ENCODE measurements around the gene PLCL2. TPM values are rescaled to one million over a fixed set of nuclear protein-coding genes. Genes with fewer than 3 reads are reported as not detected.

PLCL2 gene
- total and polyA plus RNA-seq, 4 donors = 1.5 to 16.5 (median 9.4) TPM

DNA sequence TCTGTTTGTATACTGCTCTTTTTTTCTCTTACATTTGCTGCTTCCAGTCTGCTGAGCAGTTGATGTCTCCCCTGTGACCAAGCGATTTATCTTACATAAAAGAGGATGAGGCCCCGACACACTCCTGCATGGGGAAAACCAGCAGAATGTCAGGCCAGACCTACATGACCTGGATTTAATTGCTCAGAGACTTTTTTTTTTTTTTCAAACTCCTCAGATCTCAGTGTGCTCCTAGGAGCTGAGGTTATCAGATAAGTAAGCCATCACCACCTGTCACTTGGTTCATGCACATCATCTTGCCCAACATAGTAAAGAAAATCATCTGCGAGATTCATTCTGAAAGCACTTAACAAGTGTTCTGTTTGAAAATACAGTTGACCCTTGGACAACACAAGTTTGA, 163.1 kb downstream of the PLCL2 start:
- H3K27me3 ChIP-seq (ENCODE audit: control insufficient read depth in 4 of 4, insufficient read depth in 4 of 4, low read length in 3 of 4) = no peaks in the 10 kb centered on the region
- peaks cover 0 to 15% (median 6%) of the 10 kb centered on the region in 4 donors for H3K36me3 ChIP-seq (ENCODE audit: control insufficient read depth in 4 of 4, insufficient read depth in 3 of 4, low read depth in 1 of 4, low read length in 3 of 4)
- no peak for DNase-seq (ENCODE audit: low spot score)
- no peak overlapping the region for H3K9ac ChIP-seq (ENCODE audit: low read depth in 1 of 2, low read length in 2 of 2)
- H3K4me3 ChIP-seq (ENCODE audit: low read depth in 1 of 3, low read length in 3 of 3) = no peak overlapping the region
- H3K27ac ChIP-seq (ENCODE audit: low read depth in 1 of 2, low read length in 2 of 2) = no peak overlapping the region
- no peaks in the 10 kb centered on the region for H3K9me3 ChIP-seq (ENCODE audit: control insufficient read depth in 4 of 4, low read length in 3 of 4)
- H3K4me1 ChIP-seq (ENCODE audit: control insufficient read depth in 4 of 4, insufficient read depth in 4 of 4, low read length in 3 of 4) = no peaks in the 10 kb centered on the region
- 96% methylated on average over 3 of the region's 3 CpGs for WGBS
- TF ChIP-seq YY1 (IDR thresholded peaks at IDR 0.05) = no peak
- no peak for TF ChIP-seq HNF4A (conservative IDR thresholded peaks at IDR 0.05)
- TF ChIP-seq, protein P1, sequence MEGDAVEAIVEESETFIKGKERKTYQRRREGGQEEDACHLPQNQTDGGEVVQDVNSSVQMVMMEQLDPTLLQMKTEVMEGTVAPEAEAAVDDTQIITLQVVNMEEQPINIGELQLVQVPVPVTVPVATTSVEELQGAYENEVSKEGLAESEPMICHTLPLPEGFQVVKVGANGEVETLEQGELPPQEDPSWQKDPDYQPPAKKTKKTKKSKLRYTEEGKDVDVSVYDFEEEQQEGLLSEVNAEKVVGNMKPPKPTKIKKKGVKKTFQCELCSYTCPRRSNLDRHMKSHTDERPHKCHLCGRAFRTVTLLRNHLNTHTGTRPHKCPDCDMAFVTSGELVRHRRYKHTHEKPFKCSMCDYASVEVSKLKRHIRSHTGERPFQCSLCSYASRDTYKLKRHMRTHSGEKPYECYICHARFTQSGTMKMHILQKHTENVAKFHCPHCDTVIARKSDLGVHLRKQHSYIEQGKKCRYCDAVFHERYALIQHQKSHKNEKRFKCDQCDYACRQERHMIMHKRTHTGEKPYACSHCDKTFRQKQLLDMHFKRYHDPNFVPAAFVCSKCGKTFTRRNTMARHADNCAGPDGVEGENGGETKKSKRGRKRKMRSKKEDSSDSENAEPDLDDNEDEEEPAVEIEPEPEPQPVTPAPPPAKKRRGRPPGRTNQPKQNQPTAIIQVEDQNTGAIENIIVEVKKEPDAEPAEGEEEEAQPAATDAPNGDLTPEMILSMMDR (IDR thresholded peaks at IDR 0.05; ENCODE audit: low read depth, low read length, missing input control) = no peak
- no peak for TF ChIP-seq EGR1 (IDR thresholded peaks at IDR 0.05; ENCODE audit: low read depth in 2 of 2)
- no peak for TF ChIP-seq GABPA (IDR thresholded peaks at IDR 0.05 in 1 of 2, conservative IDR thresholded peaks at IDR 0.05 in 1 of 2)
- no peak for TF ChIP-seq JUND (IDR thresholded peaks at IDR 0.05)
- TF ChIP-seq FOXA2 (IDR thresholded peaks at IDR 0.05) = no peak
- TF ChIP-seq NR2F2 (IDR thresholded peaks at IDR 0.05) = no peak
- no peak for TF ChIP-seq FOXA1 (IDR thresholded peaks at IDR 0.05)
- TF ChIP-seq RXRA (IDR thresholded peaks at IDR 0.05) = no peak
- TF ChIP-seq TAF1 (conservative IDR thresholded peaks at IDR 0.05) = no peak
- TF ChIP-seq, protein P2, sequence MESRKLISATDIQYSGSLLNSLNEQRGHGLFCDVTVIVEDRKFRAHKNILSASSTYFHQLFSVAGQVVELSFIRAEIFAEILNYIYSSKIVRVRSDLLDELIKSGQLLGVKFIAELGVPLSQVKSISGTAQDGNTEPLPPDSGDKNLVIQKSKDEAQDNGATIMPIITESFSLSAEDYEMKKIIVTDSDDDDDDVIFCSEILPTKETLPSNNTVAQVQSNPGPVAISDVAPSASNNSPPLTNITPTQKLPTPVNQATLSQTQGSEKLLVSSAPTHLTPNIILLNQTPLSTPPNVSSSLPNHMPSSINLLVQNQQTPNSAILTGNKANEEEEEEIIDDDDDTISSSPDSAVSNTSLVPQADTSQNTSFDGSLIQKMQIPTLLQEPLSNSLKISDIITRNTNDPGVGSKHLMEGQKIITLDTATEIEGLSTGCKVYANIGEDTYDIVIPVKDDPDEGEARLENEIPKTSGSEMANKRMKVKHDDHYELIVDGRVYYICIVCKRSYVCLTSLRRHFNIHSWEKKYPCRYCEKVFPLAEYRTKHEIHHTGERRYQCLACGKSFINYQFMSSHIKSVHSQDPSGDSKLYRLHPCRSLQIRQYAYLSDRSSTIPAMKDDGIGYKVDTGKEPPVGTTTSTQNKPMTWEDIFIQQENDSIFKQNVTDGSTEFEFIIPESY (IDR thresholded peaks at IDR 0.05) = no peak
- no peak for TF ChIP-seq HNF4G (IDR thresholded peaks at IDR 0.05)
- TF ChIP-seq, protein P3, sequence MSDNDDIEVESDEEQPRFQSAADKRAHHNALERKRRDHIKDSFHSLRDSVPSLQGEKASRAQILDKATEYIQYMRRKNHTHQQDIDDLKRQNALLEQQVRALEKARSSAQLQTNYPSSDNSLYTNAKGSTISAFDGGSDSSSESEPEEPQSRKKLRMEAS (IDR thresholded peaks at IDR 0.05) = no peak
- TF ChIP-seq RAD21 (IDR thresholded peaks at IDR 0.05) = no peak
- no peak for TF ChIP-seq ATF3 (IDR thresholded peaks at IDR 0.05)
- no peak for TF ChIP-seq REST (IDR thresholded peaks at IDR 0.05)
- no peak for TF ChIP-seq SP1 (IDR thresholded peaks at IDR 0.05)
